ENCODE measurements around the gene METRN.

DNA sequence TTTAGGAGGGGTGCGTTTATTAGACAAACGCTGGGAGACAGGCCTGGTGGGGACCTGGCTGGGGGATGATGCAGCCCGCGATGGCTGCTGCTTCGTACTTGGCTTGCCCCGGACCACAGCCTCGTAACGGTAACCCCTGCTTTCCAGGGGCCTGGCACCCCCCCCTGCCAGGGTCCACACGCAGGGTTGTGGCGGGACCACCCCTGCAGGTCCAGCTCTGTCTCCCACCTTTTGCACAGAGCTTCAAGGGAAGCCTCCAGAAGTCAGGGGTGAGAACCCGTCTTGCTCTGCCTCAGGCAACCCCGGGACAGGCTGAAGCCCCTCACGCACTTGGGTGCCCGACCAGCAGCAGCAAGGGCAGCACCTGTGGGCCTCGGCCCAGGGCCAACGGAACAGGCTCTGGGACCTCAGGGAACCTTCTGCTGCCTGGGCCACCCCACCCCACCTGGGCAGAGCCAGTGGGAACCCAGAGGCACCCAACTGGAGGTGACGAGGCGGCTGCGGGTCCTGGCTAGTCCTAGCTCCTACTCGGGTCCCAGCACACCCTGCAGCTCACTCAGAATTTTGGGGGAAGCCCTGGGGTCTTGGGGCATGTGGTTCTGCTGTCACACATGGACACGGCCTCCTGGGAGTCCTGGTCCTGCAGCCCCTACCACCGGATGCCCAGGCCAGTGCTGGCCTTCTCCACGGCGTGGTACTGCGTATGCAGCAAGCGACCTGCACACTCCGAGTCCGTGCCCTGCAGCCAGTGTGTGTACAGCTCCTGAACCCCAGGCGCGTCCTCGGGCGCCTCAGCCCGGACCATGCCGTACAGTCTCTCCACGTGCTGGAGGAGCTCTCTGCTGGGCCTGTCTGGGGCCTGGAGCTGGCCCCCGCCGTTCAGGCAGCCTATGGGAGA is 15.1 kb downstream of the METRN start:
- TF ChIP-seq, protein P1, sequence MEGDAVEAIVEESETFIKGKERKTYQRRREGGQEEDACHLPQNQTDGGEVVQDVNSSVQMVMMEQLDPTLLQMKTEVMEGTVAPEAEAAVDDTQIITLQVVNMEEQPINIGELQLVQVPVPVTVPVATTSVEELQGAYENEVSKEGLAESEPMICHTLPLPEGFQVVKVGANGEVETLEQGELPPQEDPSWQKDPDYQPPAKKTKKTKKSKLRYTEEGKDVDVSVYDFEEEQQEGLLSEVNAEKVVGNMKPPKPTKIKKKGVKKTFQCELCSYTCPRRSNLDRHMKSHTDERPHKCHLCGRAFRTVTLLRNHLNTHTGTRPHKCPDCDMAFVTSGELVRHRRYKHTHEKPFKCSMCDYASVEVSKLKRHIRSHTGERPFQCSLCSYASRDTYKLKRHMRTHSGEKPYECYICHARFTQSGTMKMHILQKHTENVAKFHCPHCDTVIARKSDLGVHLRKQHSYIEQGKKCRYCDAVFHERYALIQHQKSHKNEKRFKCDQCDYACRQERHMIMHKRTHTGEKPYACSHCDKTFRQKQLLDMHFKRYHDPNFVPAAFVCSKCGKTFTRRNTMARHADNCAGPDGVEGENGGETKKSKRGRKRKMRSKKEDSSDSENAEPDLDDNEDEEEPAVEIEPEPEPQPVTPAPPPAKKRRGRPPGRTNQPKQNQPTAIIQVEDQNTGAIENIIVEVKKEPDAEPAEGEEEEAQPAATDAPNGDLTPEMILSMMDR (IDR thresholded peaks at IDR 0.05): no peak
- TF ChIP-seq POLR2A (IDR thresholded peaks at IDR 0.05): no peak
